GM12874 (cell line): Measurements from ENCODE around the gene GLRB.

Experiments used
- CTCF ChIP-seq: IDR thresholded peaks from 2 replicates; pipeline ENCODE4 v1.5.1; 2011; ENCODE audit warnings: low read depth, mild to moderate bottlenecking, control low read depth, low read length, moderate library complexity; ENCODE audit not compliant: insufficient read depth

Gene GLRB

GRCh38 chr4:157096439-157096838, 20.5 kb downstream of the GLRB start:
- TF ChIP-seq CTCF, result no peak

- no peak for TF ChIP-seq CTCF
These were observed 23.6 kb downstream of the GLRB start for GRCh38 chr4:157099506-157099905.

- TF ChIP-seq CTCF, result no peak
These were observed 28.6 kb downstream of the GLRB start for GRCh38 chr4:157104541-157104940.

- no peak for TF ChIP-seq CTCF
These were observed 38.7 kb downstream of the GLRB start for GRCh38 chr4:157114671-157115070.

GRCh38 chr4:157115613-157116335, 39.8 kb downstream of the GLRB start:
- no peak for TF ChIP-seq CTCF

- TF ChIP-seq CTCF, result no peak
These were observed 45.5 kb downstream of the GLRB start for GRCh38 chr4:157121401-157121800.

GRCh38 chr4:157127571-157127970, 51.6 kb downstream of the GLRB start:
- TF ChIP-seq CTCF, result no peak
